ENCODE measurements around the gene MUC3A.
"Not testable (repeated sequence)": the region's sequence is repeated elsewhere in the genome, so short reads cannot be mapped to it uniquely, and the experiment has no call there.

MUC3A gene

GRCh38 chr7:100975371-100975821, 26.1 kb downstream of the MUC3A start:
- DNase-seq: no peak

GRCh38 chr7:100978300-100978699, 29.0 kb downstream of the MUC3A start:
- DNase-seq: no peak

GRCh38 chr7:100983451-100984187, 34.3 kb downstream of the MUC3A start:
- DNase-seq: no peak

GRCh38 chr7:100984241-100984918, 35.0 kb downstream of the MUC3A start:
- not testable (repeated sequence) for DNase-seq

GRCh38 chr7:100985033-100985797, 35.9 kb downstream of the MUC3A start:
- DNase-seq: not testable (repeated sequence)

- DNase-seq: no peak
Observed at GRCh38 chr7:100991631-100992030, 42.3 kb downstream of the MUC3A start.

DNA sequence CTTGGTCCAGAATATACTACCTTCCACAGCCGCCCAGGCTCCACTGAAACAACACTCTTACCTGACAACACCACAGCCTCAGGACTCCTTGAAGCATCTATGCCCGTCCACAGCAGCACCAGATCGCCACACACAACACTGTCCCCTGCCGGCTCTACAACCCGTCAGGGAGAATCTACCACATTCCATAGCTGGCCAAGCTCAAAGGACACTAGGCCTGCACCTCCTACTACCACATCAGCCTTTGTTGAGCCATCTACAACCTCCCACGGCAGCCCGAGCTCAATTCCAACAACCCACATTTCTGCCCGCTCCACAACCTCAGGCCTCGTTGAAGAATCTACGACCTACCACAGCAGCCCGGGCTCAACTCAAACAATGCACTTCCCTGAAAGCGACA, 42.9 kb downstream of the MUC3A start:
- DNase-seq: not testable (repeated sequence)

- not testable (repeated sequence) for DNase-seq
Observed at GRCh38 chr7:100994671-100995070, 45.3 kb downstream of the MUC3A start.

GRCh38 chr7:100998530-100998929, 49.2 kb downstream of the MUC3A start:
- not testable (repeated sequence) for DNase-seq

- DNase-seq: not testable (repeated sequence)
Observed at GRCh38 chr7:100999334-100999733, 50.0 kb downstream of the MUC3A start.

DNA sequence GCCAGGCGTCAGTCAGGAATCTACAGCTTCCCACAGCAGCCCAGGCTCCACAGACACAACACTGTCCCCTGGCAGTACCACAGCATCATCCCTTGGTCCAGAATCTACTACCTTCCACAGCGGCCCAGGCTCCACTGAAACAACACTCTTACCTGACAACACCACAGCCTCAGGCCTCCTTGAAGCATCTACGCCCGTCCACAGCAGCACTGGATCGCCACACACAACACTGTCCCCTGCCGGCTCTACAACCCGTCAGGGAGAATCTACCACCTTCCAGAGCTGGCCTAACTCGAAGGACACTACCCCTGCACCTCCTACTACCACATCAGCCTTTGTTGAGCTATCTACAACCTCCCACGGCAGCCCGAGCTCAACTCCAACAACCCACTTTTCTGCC, 50.7 kb downstream of the MUC3A start:
- not testable (repeated sequence) for DNase-seq

DNA sequence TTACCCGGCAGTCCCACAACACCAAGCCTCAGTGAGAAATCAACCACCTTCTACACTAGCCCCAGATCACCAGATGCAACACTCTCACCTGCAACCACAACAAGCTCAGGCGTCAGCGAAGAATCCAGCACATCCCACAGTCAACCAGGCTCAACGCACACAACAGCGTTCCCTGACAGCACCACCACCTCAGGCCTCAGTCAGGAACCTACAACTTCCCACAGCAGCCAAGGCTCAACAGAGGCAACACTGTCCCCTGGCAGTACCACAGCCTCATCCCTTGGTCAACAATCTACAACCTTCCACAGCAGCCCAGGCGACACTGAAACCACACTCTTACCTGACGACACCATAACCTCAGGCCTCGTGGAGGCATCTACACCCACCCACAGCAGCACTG, 53.0 kb downstream of the MUC3A start:
- DNase-seq: not testable (repeated sequence)

GRCh38 chr7:101007361-101007760, 58.0 kb downstream of the MUC3A start:
- DNase-seq: not testable (repeated sequence)

DNA sequence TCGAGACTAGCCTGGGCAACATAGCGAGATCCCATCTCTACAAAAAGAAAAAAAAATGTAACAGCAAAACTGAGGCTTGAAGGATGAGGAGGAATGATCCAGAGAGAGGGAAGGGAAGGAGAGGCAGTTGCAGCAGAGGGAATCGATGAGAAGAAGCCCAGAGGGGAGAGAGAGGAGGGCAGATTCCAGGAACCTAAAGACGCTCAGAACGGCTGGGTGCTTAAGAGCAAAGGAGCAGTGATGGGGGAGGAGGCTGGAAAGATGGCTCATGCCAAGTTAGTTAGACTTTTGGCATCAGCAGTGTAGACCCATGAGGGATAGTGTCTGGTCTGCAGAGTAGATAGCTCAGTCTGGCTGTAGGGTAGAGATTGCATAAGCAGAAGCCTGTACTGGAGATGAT, 60.3 kb downstream of the MUC3A start:
- no peak for DNase-seq

GRCh38 chr7:101012931-101013330, 63.6 kb downstream of the MUC3A start:
- DNase-seq: no peak

- DNase-seq: no peak
Observed at GRCh38 chr7:101015626-101016025, 66.3 kb downstream of the MUC3A start.

DNA sequence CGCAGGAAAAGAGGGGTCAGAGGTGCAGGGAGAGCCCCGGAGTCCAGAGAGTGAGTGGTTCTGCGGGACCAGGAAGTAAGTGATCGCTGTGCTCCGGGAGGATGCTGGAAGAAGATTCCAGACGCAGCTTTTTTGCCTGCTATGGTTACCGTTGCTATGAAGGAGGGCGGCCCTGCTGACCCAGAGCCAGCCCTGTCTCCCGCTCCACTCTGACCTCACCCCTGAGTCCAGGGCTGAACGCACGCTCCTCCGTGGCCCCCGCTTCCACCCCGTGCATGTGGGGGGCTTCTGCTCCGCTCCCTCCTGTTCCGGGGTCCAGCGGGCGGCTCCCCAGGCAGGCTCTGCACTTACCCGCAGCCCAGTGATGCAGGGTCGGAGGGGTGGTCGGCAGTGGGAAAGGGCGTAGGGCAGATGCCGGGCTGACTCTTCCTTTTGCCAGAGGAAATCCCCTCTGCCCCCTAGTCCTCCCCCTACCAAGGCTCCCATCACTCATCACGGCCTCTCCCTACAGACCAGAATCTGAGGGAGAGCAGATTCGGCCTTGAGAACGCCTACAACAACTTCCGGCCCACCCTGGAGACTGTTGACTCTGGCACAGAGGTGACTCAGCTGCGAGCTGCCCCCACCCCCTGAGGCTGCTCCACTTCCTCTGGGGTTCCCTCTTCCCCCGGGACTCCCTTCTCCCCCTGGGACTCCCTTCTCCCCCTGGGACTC, 67.9 kb downstream of the MUC3A start:
- peak; percentile 80 to 93 (median 88) for DNase-seq
